Natural killer cell (primary cell): ENCODE data around the gene NAT9. TPM values are rescaled to one million over a fixed set of nuclear protein-coding genes. Genes with fewer than 3 reads are reported as not detected.

Experiments
- ATAC-seq, 3 donors: fragments of 150-1000 bp in 2 of 3; fragments of 200-7000 bp in 1 of 3; cut with Tn5 transposase; 1 replicate in 1 of 3; 2 replicates in 2 of 3; pipeline ENCODE4 v1.10.0; 2021; ENCODE audit warnings: mild to moderate bottlenecking in 2 of 3, moderate library complexity in 2 of 3
- DNase-seq, 2 donors: peaks; one replicate each; pipeline versions ENCODE4 v3.0.0 to v3.0.0-alpha.2; 2013 to 2021; ENCODE audit warnings: mixed read lengths in 1 of 2
- H3K27ac ChIP-seq: one replicate; pipeline ENCODE4 v1.5.1; 2013; ENCODE audit warnings: mild to moderate bottlenecking, low read length
- H3K27me3 ChIP-seq: one replicate; pipeline ENCODE4 v1.6.1; 2013; ENCODE audit warnings: low read length; ENCODE audit not compliant: control insufficient read depth, insufficient read depth
- H3K36me3 ChIP-seq: one replicate; pipeline ENCODE4 v1.6.1; 2013; ENCODE audit warnings: low read length; ENCODE audit not compliant: control insufficient read depth, insufficient read depth
- H3K4me1 ChIP-seq: one replicate; pipeline ENCODE4 v1.6.1; 2013; ENCODE audit warnings: low read length; ENCODE audit not compliant: control insufficient read depth, insufficient read depth
- H3K4me3 ChIP-seq: one replicate; pipeline ENCODE4 v1.5.1; 2013; ENCODE audit warnings: low read length
- H3K9me3 ChIP-seq: one replicate; pipeline ENCODE4 v1.6.1; 2013; ENCODE audit warnings: low read length; ENCODE audit not compliant: control insufficient read depth, insufficient read depth
- H3K27ac Mint-ChIP-seq, 2 donors: one replicate each; pipeline ENCODE4 v1.8.0; 2022; ENCODE audit warnings: mild to moderate bottlenecking in 2 of 2, mixed read lengths in 2 of 2, moderate library complexity in 1 of 2
- H3K27me3 Mint-ChIP-seq, 2 donors: one replicate each; pipeline ENCODE4 v1.8.0; 2022; ENCODE audit warnings: low read depth in 2 of 2, mixed read lengths in 2 of 2
- H3K36me3 Mint-ChIP-seq: one replicate; pipeline ENCODE4 v1.8.0; 2022; ENCODE audit warnings: mixed read lengths
- H3K4me1 Mint-ChIP-seq, 2 donors: one replicate each; pipeline ENCODE4 v1.8.0; 2022; ENCODE audit warnings: mixed read lengths in 2 of 2
- H3K4me3 Mint-ChIP-seq: one replicate; pipeline ENCODE4 v1.8.0; 2022; ENCODE audit warnings: mild to moderate bottlenecking, moderate library complexity, mixed read lengths
- H3K9me3 Mint-ChIP-seq, 2 donors: one replicate each; pipeline ENCODE4 v1.8.0; 2022; ENCODE audit warnings: mixed read lengths in 2 of 2
- WGBS: methylation state at CpG from one replicate; pipeline ENCODE4 v1.1.7; 2013; ENCODE audit warnings: missing lambda C conversion rate; ENCODE audit not compliant: insufficient coverage; 5-methylcytosine and 5-hydroxymethylcytosine counted together
- intact Hi-C: fragments of 100-400 bp; cut with micrococcal nuclease; formaldehyde crosslinking; loops from one replicate; pipeline ENCODE4 v1.14.2; 2022
- total RNA-seq, 4 donors: library from RNA; stranded (reverse); fragments of 120-200 nt in 1 of 4; gene quantifications; one replicate each; pipeline versions ENCODE4 v1.2.3 to v1.2.4, GENCODE V29; 2013 to 2022
- TF ChIP-seq, protein P1 (sequence below): fragments of 200-600 bp; IDR thresholded peaks from one replicate; pipeline ENCODE4 v1.8.0; 2022; ENCODE audit warnings: antibody characterized with exemption

Gene NAT9
- total RNA-seq, 3 donors from 2014 or later (not counting 1 experiment from before 2014, with no cell fraction given): 20.0 to 27.2 (median 24.8) TPM

- Mint-ChIP-seq H3K4me3 (no peak overlapping the region), H3K36me3 (peaks cover 5% of the 10 kb centered on the region), H3K4me1 (peaks cover 40 to 63% of the 10 kb centered on the region in 2 donors), H3K9me3 (no peaks in the 10 kb centered on the region), H3K27me3 (no peaks in the 10 kb centered on the region), H3K27ac (peak overlapping the region; percentile 77 to 81)
- no peak for ATAC-seq
- TF ChIP-seq, protein P1, sequence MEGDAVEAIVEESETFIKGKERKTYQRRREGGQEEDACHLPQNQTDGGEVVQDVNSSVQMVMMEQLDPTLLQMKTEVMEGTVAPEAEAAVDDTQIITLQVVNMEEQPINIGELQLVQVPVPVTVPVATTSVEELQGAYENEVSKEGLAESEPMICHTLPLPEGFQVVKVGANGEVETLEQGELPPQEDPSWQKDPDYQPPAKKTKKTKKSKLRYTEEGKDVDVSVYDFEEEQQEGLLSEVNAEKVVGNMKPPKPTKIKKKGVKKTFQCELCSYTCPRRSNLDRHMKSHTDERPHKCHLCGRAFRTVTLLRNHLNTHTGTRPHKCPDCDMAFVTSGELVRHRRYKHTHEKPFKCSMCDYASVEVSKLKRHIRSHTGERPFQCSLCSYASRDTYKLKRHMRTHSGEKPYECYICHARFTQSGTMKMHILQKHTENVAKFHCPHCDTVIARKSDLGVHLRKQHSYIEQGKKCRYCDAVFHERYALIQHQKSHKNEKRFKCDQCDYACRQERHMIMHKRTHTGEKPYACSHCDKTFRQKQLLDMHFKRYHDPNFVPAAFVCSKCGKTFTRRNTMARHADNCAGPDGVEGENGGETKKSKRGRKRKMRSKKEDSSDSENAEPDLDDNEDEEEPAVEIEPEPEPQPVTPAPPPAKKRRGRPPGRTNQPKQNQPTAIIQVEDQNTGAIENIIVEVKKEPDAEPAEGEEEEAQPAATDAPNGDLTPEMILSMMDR: no peak
- Histone ChIP-seq H3K4me3 (no peak overlapping the region), H3K4me1 (peaks cover 68% of the 10 kb centered on the region), H3K36me3 (peaks cover 63% of the 10 kb centered on the region), H3K27ac (no peak overlapping the region), H3K9me3 (no peaks in the 10 kb centered on the region), H3K27me3 (no peaks in the 10 kb centered on the region)
- WGBS: 77% methylated on average over 16 of the region's 16 CpGs
- intact Hi-C loops: loop anchor here (2.0 kb wide), 1 partner anchor 13 kb away; no protein-coding TSS in a partner anchor
- DNase-seq: no peak
Observed at GRCh38 chr17:74763565-74764387, 12.4 kb downstream of the NAT9 start.

DNA sequence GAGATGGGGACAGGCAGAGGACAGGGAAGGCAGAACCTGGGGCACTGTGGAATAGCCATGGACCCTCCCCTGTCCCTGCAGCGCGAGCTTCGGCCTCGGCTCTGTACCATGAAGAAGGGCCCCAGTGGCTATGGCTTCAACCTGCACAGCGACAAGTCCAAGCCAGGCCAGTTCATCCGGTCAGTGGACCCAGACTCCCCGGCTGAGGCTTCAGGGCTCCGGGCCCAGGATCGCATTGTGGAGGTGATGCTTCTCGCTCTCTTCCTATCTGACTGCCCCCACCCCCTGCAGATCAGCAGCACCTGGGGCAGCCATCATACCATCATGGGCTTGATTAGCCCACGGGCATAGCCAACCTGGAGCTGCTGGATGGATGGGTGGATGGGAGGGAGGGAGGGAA is 14.2 kb downstream of the NAT9 start:
- WGBS: 93% methylated on average over 10 of the region's 11 CpGs
- H3K27ac Mint-ChIP-seq: peak overlapping the region; percentile 85 to 92

GRCh38 chr17:74761419-74761818 is 14.7 kb downstream of the NAT9 start:
- TF ChIP-seq, protein P1: no peak
- peak overlapping the region; percentile 17 for H3K27ac ChIP-seq
- H3K27me3 Mint-ChIP-seq: no peaks in the 10 kb centered on the region
- H3K27me3 ChIP-seq: no peaks in the 10 kb centered on the region
- no peak for DNase-seq
- ATAC-seq: no peak
- peak overlapping the region; percentile 49 for H3K4me3 Mint-ChIP-seq
- no peak overlapping the region for H3K4me3 ChIP-seq
- peaks cover 56 to 75% of the 10 kb centered on the region in 2 donors for H3K4me1 Mint-ChIP-seq
- H3K36me3 ChIP-seq: peaks cover 45% of the 10 kb centered on the region
- intact Hi-C loops: no loop called here
- no peaks in the 10 kb centered on the region for H3K36me3 Mint-ChIP-seq
- H3K9me3 Mint-ChIP-seq: no peaks in the 10 kb centered on the region
- WGBS: 60% methylated on average over 4 of the region's 5 CpGs
- no peaks in the 10 kb centered on the region for H3K9me3 ChIP-seq
- peak overlapping the region; percentile 85 to 92 for H3K27ac Mint-ChIP-seq
- peaks cover 76% of the 10 kb centered on the region for H3K4me1 ChIP-seq

More for the DNA sequence above, 14.2 kb downstream of the NAT9 start:
- Histone ChIP-seq H3K27ac (no peak overlapping the region), H3K36me3 (peaks cover 48% of the 10 kb centered on the region), H3K9me3 (no peaks in the 10 kb centered on the region), H3K4me3 (no peak overlapping the region), H3K4me1 (peaks cover 74% of the 10 kb centered on the region), H3K27me3 (no peaks in the 10 kb centered on the region)
- no peak for DNase-seq
- H3K36me3 Mint-ChIP-seq: no peaks in the 10 kb centered on the region
- H3K4me1 Mint-ChIP-seq: peaks cover 51 to 73% of the 10 kb centered on the region in 2 donors
- no peaks in the 10 kb centered on the region for H3K27me3 Mint-ChIP-seq
- peak overlapping the region; percentile 49 for H3K4me3 Mint-ChIP-seq
- no peaks in the 10 kb centered on the region for H3K9me3 Mint-ChIP-seq
- intact Hi-C loops: no loop called here
- no peak for ATAC-seq
- TF ChIP-seq, protein P1: no peak
